C1 segment of cervical spinal cord (tissue), 14 donors: ENCODE data around the gene PGM2.

Source experiments
- DNase-seq, 14 donors: peaks; one replicate each; lab custom pipeline; 2025; lab: John Stamatoyannopoulos, UW

Gene PGM2

DNA sequence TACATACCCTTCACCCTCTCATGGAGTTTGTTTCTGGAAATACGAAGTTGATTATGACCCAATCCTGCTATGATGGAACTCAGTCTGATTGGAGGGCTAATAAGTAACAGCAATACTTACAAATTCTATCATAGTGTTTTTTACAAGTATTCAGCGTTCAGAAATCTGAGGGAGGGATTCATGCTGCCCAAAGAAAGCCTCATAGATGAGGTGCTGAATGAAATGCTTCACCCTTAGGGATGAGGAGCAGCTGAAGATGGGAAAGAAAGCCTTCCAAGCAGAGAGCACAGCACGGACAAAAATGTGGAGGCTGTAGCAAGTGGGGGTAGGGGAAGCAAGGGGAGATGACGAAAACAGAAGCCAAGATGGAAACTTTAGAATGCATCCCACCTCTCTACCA, 36.5 kb downstream of the PGM2 start:
- no peak for DNase-seq

DNA sequence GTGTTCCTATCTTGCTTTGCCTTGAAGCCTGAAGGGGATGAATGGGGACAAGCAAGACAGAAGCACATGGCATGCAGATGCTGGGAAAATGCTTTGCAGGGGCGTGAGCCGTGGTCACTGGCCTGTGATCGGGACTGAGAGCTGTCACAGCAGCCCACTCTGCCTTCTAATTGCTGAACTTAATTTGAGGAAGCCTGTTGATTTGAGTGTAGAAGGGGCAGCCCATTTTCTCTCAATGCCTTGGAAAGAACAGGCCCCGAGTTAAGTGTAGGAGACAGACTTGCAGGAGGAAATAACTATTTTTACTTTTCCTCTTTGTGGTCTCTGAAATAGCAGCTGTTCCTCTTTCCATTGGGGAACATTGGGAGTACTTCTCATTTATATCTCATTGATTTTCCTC, 38.3 kb downstream of the PGM2 start:
- DNase-seq, result peak in 3 of 14 donors; percentile 29 to 36 (median 31)

DNA sequence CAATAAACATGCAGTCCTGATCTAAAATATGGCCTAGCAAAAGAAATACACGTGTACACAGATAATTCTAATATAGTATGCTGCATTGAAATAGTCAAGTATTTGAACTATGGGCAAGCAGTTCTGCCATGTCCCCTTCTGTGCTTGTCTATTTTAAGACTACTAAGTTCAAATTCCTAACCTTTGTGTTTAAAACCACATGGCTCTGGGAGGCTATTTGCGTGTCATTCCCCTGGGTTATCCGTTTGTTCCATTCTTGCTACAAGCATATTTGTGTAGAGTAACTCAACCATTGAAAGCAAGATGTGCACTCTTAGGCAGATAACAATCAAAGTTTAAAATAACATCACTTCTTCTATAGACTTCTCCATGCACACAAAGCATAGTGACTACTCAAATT, 39.0 kb downstream of the PGM2 start:
- no peak for DNase-seq

DNA sequence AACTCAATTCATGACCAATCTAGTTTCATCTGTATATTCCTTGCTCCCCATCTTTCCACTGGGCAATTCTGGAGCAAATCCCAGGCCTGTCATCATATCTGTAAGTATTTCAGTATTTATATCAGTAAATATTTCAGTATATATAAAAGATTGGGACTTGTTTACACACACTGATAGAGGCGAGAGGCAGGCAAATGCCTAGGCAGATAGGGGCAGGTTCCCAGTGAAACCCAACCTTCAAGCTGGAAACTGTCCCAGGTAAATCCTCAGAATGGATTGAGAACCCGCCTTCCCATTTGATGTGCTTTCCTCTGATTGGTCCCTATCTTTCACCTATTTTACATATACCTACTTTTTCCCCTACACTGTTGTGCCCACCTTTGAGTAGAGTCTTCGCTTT, 40.6 kb downstream of the PGM2 start:
- DNase-seq, result no peak

DNA sequence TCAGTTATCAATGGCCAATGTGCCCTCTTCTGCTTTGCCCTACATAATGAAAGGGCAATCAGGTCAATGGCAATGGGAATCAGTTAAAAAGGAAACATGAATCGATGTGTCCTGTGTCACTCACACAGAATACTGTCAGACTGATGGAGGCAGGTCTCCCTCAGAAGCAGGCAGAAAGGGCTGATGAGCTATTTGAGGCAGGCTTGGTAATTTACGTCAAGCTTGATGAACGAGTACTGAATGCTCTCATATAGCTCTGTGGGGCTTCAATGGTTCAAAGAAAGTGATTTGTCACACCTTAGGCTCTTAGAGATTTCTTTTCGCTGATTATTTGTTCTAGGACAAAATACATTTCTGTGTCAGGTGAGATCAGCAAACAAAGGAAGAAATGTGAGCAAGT, 41.8 kb downstream of the PGM2 start:
- no peak for DNase-seq

DNA sequence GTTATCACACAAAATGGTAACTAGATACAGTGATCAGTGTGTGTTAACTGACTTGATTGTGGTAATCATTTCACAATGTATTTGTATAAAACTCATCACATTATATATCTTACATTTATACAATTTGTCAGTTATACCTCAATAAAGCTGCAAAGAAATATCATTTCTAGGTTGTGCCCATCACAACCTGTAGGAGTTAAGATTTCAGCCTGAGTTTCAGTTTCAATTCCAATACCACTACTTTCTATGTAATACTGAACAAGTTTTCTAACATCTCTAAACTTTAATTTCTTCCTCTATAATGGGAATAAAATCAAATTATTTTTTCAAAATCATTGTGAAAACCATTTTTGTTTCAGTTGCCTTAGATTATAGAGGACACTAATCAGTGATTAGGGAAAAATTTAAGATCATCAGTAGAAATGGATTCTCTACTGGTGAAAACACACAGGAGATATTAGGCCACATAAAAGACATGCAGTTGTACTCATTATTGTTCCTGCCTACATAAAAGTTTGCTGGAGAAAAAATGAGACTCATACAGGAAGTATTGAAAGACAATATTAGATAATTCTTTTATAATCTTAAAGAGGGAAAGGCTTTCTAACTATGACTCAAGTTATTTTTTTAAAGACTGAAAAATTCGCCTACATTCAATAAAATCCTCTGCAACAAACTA, 46.0 kb downstream of the PGM2 start:
- no peak for DNase-seq

DNA sequence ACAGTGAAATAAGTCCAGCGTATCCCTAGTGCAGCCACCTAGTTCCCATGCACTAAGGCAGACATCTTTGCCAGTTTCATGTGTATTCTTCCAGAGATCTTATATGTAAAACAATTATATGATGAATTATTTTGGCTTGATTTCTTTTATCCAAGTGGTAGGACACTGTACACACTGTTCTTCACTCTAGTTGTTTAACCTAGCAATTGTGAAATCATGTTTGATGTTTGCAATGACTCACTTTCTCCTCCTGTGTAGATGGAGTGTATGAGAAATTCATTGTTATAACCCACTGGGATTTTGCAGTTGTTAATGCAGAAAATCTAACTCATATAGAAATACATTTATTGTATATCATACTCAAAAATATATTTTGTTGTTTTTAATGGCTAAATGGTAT, 46.9 kb downstream of the PGM2 start:
- no peak for DNase-seq

DNA sequence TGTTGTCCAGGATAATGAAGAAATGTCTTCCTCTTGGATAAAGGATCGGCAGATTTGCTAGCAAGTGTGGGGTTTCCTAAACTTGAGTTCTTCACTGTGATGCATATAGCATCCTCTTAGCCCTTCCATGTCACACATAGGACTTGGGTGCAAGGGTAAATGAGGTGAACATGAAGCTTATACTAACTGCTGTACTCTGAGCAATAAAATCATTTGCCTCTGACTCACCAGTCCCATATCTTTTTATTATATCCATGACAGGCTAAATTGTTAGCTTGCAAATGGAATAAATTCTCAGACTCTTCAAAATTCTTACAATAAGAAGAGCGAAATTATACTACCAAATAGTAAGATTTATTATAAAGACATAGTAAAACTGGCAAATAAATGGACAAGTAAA, 49.7 kb downstream of the PGM2 start:
- DNase-seq, result no peak

DNA sequence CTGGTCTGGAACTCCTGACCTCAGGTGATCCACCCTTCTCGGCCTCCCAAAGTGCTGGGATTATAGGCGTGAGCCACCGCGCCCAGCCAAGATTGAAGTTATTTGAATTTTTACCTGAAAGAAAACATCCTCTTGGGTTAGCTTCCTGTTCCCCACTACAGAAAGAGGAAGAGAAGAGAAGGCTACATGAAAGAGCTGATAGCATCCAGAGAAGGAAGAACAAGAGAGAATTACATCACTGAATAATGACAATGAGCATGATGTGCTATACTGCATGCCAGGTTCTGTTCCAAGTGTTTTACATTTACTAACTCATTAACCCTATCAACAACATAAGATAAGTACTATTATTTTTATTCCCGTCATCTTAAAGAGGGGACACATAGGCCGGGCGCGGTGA, 52.9 kb downstream of the PGM2 start:
- DNase-seq, result no peak

DNA sequence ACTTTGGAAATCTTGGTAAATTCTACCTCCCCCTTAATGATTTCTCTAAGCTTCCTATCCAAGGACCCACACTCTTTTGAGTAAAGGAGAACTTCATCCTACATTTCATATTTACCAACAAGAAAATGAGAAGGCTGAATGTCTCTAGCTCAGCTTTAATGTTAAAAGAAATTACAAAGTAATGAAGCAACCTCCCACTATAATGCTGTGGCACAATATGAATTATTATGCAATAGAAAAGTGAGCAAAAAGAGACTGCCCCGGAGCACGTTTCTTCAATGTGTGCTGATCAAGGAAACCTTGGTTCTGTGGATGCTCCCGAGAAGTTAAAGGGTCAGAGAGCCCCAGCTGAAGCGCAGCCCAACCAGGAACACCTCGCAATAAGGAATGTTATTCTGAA, 55.3 kb downstream of the PGM2 start:
- no peak for DNase-seq

DNA sequence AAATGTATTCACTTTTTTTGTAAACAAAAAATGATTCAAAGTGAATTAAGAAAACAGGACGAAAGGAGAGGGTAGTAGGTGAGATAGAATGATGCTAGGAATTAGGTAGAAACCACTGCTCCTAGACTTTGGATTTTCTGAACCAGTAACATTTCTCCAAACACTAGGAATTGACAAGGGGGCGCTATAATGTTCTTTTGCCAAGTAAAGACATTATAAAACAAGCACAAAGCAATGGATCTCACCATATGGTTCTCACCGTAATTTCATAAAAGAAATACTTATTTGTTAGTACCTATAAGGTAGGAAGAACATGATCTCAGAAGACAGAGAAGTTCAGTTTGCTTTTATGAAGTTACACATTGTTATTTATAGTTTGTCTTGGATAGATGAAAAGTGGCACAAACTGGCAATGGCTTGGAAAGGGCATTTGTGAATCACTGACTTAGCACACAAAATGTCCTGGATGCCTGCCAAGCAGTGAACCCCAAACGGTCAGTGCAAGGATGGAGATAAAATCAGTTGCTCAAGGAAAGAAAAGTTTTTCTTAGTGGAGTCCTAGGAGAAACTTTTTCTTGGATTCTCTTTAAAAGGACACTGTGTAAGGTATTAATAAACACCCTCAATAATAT, 56.3 kb downstream of the PGM2 start:
- DNase-seq, result peak in 1 of 14 donors; percentile 8

DNA sequence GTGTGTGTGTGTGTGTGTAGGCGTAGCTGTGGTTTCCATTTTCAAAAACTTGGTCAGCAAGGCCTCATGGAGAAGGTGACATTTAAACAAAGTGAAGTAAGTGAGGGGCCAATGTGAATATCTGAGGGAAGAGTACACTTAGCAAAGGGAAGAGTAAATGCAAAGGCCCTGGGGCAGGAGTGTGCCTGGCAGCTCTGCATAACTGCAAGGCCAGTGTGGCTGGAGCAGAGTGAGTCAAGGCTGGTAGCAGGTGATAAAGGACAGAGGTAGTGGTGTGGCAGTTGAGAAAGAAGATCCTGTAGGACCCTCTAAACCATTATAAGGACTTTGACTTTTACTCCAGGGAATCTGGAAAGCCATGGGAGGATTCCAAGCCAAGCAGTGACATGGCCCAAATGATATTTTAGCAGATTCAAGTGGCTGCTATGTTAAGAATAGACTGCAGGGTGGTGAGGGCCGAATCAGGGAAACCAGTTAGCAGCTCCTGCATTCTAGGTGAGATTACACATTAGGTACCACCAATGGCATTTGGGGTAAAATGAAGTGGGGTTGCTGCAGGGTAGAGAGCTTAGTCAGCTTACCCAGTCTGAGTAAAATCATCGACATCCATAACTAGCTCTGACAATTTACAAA, 58.5 kb downstream of the PGM2 start:
- no peak for DNase-seq

DNA sequence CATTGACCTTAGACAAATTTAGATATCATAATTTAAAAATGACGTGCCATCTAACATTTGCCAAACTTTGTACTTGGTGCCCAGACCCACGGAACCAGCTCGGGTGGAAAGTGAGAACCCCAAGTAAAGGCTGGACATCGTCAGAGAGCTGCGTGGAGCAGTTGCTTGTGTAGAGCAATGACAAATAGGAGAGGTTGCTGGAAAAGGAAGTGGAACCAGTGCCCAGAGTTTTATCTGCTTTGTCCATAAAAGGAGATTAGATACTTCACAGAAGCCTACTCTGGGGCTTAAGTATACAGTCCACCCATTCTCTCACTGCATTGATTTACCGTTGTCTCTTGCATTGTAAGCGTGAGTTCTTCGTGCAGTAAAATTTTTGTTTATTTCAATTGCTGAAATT, 59.0 kb downstream of the PGM2 start:
- DNase-seq, result no peak

DNA sequence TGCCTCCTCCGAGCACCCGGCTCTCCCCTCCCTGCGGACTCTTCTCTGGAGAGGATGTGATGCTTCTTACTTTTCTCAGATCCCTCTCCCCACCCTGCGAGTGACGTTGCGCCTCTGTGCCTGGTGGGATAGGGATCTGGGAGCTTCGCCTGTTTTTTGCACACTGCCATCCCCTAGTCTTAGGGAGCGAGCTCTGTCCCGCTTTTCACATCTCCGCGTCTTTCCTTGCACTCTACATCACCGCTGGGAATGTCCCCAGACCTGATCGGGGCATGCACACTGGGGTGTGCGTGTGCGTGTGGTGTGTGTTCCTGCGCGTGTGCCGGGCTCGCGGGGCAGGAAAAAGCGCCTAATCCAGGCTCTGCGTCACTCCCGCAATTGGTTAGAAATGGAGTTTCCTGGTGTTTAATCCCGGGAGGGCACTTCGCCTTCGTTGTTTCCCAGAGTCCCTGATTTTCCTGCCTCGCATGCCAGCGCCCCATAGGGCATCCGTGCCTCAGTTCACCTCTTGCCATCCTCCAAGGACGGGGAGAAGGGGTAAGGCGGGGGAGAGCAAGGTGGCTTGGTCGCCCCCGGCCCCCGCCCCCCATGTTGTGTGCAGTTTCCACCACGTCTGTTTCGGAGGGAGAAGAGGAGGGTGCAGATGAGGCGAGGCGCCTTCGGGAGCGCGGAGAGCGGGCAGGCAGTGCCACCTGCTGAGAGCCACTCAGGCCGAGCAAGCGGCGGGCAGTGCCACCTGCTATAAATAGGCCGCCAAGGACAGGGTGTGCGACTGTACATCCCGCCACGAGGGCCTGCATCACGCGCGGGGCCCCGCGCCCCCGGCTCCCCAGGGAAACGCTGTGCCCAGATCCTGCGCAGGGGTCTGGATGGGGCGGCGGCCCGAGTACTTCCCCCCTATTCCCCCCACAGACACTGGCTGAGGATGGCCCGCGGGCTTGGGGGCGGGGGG, 63.6 kb downstream of the PGM2 start:
- peak in 12 of 14 donors; percentile 14 to 78 (median 66) for DNase-seq

DNA sequence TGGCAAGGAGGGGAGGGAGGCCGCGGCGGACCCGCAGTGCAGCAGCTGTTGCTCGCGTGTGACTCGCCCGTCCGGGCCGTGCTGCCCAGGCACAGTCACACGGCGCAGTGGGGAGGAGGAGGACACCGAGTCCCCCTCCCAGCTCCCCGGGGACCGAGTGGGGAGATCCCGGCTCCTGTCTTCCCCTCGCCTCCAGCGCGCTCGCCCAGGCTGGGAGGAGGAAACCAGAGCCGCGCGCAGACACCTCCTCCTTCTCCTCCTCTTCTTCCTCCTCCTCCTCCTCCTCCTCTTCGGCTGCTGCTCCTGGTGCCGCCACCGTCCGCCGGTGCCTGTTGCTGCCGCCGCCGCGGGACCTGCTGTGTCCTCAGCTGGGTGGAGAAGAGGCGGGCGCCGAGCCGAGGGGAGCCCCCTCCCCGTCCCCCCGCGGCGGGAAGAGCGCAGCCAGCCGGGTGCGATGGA, 64.3 kb downstream of the PGM2 start, which contains the start of gene TBC1D1:
TSS of gene TBC1D1 (plus strand) at position 284 of the 459 bp plus-strand sequence. CDS start 11,012 bp downstream, outside the sequence.
- DNase-seq, result peak in 9 of 14 donors; percentile 41 to 78 (median 66)

DNA sequence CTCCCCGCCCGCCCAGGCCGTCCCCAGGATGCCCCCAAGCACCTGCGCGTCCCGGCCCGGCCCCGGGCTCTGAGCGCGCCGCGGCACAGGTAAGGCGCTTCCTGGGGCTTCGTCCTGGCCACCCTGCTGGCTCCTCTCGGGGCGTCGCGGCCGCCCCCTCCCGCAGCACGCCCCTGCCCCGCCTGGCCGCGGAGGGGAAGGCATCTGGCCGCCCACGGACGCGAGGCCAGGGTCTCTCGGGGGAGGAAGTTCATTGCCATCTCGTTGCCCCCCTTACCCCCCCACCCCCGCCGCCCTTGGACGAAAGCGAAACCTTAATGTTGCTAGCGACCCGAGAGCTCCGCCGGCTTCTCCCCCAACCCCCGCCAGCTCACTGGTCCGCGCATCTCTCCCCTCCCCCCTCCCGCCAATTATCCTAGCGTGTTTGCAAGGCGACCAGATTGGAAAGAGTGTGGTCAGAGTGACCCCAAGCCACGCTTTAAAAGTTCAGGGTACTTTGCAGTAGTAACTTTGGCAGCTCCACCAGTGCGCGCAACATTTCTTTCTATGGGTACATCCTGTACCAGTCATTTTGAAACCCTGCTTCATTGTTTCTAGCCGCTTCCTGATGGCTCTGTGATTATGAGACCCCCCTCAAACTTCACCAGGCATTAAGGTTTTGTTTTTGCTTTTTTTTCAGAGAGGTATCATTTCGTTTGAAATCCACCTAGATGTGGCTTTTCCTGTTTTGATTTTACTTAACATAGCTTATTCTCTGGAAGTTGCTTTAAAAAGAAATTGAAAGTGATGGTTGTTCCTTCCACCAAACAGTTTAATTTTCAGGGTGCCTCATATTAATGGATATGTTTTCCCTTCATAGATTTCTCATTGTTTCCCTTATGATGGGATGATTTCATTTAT, 65.0 kb downstream of the PGM2 start:
- peak in 8 of 14 donors; percentile 21 to 66 (median 50) for DNase-seq

DNA sequence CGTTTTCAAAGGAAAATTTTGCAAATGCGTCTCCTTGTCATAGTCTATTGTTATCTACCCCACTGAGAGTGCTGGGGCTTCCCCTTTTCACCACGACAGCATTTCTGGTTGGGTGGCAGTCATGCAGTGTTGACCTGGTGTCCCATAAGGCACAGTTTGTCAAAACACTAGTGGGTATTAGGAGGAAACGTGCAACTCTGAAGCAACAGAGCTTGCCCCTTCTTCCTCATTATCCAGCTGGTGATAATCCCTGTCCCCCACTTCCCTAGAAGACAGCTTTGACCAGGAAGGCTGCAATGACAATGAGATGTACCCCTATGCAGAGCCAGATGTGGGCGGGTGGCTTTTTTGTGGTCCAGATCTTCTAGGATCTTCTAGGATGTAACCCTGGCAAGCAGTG, 66.2 kb downstream of the PGM2 start:
- peak in 5 of 14 donors; percentile 23 to 33 (median 25) for DNase-seq

DNA sequence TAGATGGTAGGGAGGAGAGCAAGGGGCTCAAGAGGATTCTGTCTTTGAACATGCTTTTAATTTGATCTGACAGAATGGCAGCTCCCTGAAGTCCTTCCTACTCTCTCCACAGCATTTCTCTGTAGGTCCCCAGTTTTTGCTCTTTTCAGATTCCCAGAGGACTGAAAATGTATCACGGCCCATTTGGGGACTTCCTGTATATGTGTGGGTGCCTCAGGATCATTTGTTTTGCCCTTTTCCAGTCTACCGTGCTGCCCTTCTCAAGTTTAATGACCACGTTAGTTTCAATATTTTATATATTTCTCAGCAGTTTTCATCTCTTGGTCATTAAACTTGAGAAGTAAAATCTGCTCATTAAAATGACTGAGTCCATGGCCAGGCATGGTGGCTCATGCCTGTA, 66.7 kb downstream of the PGM2 start:
- no peak for DNase-seq

DNA sequence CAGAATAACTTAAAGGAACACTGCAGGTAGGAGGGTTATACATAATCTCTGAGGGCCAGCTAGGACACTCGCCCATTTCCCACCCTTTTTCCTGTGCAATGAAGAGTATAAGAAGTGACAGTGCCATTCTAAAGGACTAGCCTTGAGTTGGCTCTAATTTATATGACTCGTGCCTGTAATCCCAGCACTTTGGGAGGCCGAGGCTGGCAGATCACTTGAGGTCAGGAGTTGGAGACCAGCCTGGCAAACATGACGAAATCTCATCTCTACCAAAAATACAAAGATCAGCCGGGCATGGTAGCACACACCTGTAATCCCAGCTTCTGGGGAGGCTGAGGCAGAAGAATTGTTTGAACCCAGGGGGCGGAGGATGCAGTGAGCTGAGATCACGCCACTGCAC, 68.8 kb downstream of the PGM2 start:
- no peak for DNase-seq

DNA sequence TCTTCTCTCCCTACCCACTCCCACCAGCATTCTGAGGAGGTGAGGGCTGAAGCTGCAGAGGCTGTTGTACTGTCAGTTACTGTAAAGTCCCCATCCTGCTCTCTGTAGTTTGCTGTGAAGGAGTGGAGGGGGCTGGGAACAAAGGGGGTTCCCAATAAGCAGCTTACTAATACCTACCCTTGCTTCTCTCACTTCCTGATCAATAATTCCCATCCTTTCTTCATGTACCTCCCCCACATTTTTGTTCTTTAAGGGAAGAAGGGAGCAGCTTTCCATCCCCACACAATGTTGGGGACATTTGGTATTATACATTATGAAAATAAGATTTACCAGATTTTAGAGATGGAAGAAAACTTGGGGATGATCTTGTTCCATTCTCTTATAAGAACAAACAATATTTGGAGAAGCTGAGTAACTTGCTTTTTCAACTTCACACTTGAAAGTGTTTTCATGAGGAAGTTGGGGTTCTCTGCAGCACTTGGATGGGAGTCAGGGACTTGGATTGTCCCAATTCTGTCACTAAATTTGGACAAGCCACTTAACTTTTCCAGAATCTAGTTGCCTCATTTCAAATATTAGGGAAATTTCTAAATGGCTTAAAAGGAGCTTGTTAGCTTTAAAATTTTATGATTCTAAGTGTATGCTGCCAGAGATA, 69.8 kb downstream of the PGM2 start:
- no peak for DNase-seq
